Psoas muscle (tissue), 8 donors: ENCODE data around the gene EDDM3A. TPM values are rescaled to one million over a fixed set of nuclear protein-coding genes. Genes with fewer than 3 reads are reported as not detected.

Source experiments
- ATAC-seq, 4 donors: fragments of 200-7000 bp; cut with Tn5 transposase; one replicate each; pipeline ENCODE4 v1.9.1; 2020; ENCODE audit warnings: moderate library complexity in 3 of 4, mild to moderate bottlenecking in 2 of 4
- DNase-seq, 2 donors: peaks; one replicate each; pipeline ENCODE4 v3.0.0-alpha.2; 2020
- H3K27ac ChIP-seq: fragments of 200-600 bp; one replicate; pipeline ENCODE4 v1.8.0; 2022
- H3K27me3 ChIP-seq, 3 donors: fragments of 200-600 bp in 1 of 3; one replicate each; pipeline versions ENCODE4 v1.6.1 to v1.8.0; 2013 to 2022; ENCODE audit warnings: low read length in 2 of 3, mild to moderate bottlenecking in 2 of 3, moderate library complexity in 1 of 3; ENCODE audit not compliant: insufficient read depth in 3 of 3
- H3K36me3 ChIP-seq, 2 donors: fragments of 200-600 bp in 1 of 2; one replicate each; pipeline versions ENCODE4 v1.6.1 to v1.8.0; 2013 to 2022; ENCODE audit warnings: low read depth in 1 of 2, mild to moderate bottlenecking in 1 of 2, moderate library complexity in 1 of 2; ENCODE audit not compliant: insufficient read depth in 1 of 2
- H3K4me1 ChIP-seq: fragments of 200-600 bp; one replicate; pipeline ENCODE4 v1.8.0; 2022
- H3K4me3 ChIP-seq: fragments of 200-600 bp; one replicate; pipeline ENCODE4 v1.8.0; 2022; ENCODE audit warnings: mild to moderate bottlenecking
- H3K9me3 ChIP-seq: fragments of 200-600 bp; one replicate; pipeline ENCODE4 v1.8.0; 2022
- CTCF ChIP-seq: fragments of 200-600 bp; IDR thresholded peaks from one replicate; pipeline ENCODE4 v1.8.0; 2022; ENCODE audit warnings: antibody characterized with exemption
- WGBS, 3 donors: extraction: QIAGEN DNeasy Blood & Tissue Kit; methylation state at CpG; one replicate each; pipeline versions ENCODE4 v1.1.6 to v1.1.7; 2013; 5-methylcytosine and 5-hydroxymethylcytosine counted together
- intact Hi-C, 2 donors: fragments of 100-400 bp; cut with DNase I; formaldehyde crosslinking; loops; one replicate each; pipeline versions ENCODE4 v1.11.0 to v1.14.2; 2022
- polyA plus RNA-seq, 3 donors: library from polyadenylated mRNA; stranded (reverse); fragments of 200-250 nt; gene quantifications; one replicate each; pipeline ENCODE4 v1.2.3, GENCODE V29; 2013
- total RNA-seq, 4 donors: library from RNA; stranded (reverse); fragmentation: NEBNext Ultra II Directional in 2 of 4; extraction: Animal tissue kit (Norgen Biotek cat#: 25700) in 2 of 4; gene quantifications; one replicate each; pipeline versions ENCODE4 v1.2.1 to v1.2.4, GENCODE V29; 2021 to 2023
- donor health status: healthy with polysubstance abuse.
- donor health status: DM: no; HTN: no; CAD: no; lungs with moderate emphysema.
- donor health status: Bipolar disorder and iron deficiency.
- donor health status: healthy.
- donor health status: DM: yes; HTN: yes; CAD: no.
- donor health status: DM: no; HTN: no; CAD: no.
- donor health status: DM: no; HTN: no; CAD: no.
- donor health status: DM: yes; HTN: yes; CAD: no.

EDDM3A gene
- total and polyA plus RNA-seq, 7 donors: 0.03 TPM; not detected in 6

GRCh38 chr14:20711261-20711660, 34.4 kb upstream of the EDDM3A start:
- DNase-seq (no peak), ATAC-seq (no peak)
- TF ChIP-seq CTCF: no peak
- Histone ChIP-seq H3K27me3 (peaks cover 0 to 4% (median 0%) of the 10 kb centered on the region in 3 donors), H3K36me3 (no peaks in the 10 kb centered on the region), H3K27ac (no peak overlapping the region), H3K9me3 (no peaks in the 10 kb centered on the region), H3K4me1 (no peaks in the 10 kb centered on the region), H3K4me3 (no peak overlapping the region)
- 60 to 68% (median 63%) methylated on average over 4 of the region's 4 CpGs for WGBS, 3 donors
- intact Hi-C loops: no loop called here

GRCh38 chr14:20711685-20712084, 34.0 kb upstream of the EDDM3A start:
- intact Hi-C loops: no loop called here
- no peaks in the 10 kb centered on the region for H3K36me3 ChIP-seq
- 45 to 50% (median 48%) methylated on average over 4 of the region's 4 CpGs for WGBS, 3 donors
- H3K27me3 ChIP-seq: peaks cover 0 to 4% (median 0%) of the 10 kb centered on the region in 3 donors
- no peaks in the 10 kb centered on the region for H3K4me1 ChIP-seq
- ATAC-seq: no peak
- no peak overlapping the region for H3K4me3 ChIP-seq
- no peak for TF ChIP-seq CTCF
- H3K27ac ChIP-seq: no peak overlapping the region
- no peak for DNase-seq
- H3K9me3 ChIP-seq: no peaks in the 10 kb centered on the region

GRCh38 chr14:20712904-20713303, 32.8 kb upstream of the EDDM3A start:
- ATAC-seq (no peak), DNase-seq (no peak)
- peaks cover 0 to 4% (median 0%) of the 10 kb centered on the region in 3 donors for H3K27me3 ChIP-seq
- no peaks in the 10 kb centered on the region for H3K9me3 ChIP-seq
- 23 to 37% (median 35%) methylated on average over 2 of the region's 2 CpGs for WGBS, 3 donors
- no peak for TF ChIP-seq CTCF
- H3K27ac ChIP-seq: no peak overlapping the region
- no peaks in the 10 kb centered on the region for H3K36me3 ChIP-seq
- intact Hi-C loops: no loop called here
- no peak overlapping the region for H3K4me3 ChIP-seq
- H3K4me1 ChIP-seq: no peaks in the 10 kb centered on the region

GRCh38 chr14:20714593-20715250, 31.0 kb upstream of the EDDM3A start:
- no peak overlapping the region for H3K27ac ChIP-seq
- WGBS, 3 donors: 24 to 29% (median 26%) methylated on average over 4 of the region's 4 CpGs
- TF ChIP-seq CTCF: no peak
- peaks cover 0 to 4% (median 0%) of the 10 kb centered on the region in 3 donors for H3K27me3 ChIP-seq
- H3K4me1 ChIP-seq: no peaks in the 10 kb centered on the region
- no peak overlapping the region for H3K4me3 ChIP-seq
- ATAC-seq (peak; percentile 36 to 73 (median 58)), DNase-seq (peak; percentile 71 to 84)
- no peaks in the 10 kb centered on the region for H3K9me3 ChIP-seq
- H3K36me3 ChIP-seq: no peaks in the 10 kb centered on the region
- intact Hi-C loops: no loop called here

- DNase-seq (no peak), ATAC-seq (no peak)
- 87 to 91% (median 87%) methylated on average over 4 of the region's 4 CpGs for WGBS, 3 donors
- H3K9me3 ChIP-seq: no peaks in the 10 kb centered on the region
- H3K36me3 ChIP-seq: no peaks in the 10 kb centered on the region
- no peak overlapping the region for H3K27ac ChIP-seq
- no peak overlapping the region for H3K4me3 ChIP-seq
- intact Hi-C loops: no loop called here
- TF ChIP-seq CTCF: no peak
- no peaks in the 10 kb centered on the region for H3K4me1 ChIP-seq
- peaks cover 0 to 15% (median 0%) of the 10 kb centered on the region in 3 donors for H3K27me3 ChIP-seq
These were observed 25.9 kb upstream of the EDDM3A start for GRCh38 chr14:20719777-20720176.
